OCI-LY1 (cell line): ENCODE measurements around the gene ANP32E.
"Not testable (repeated sequence)": the region's sequence is repeated elsewhere in the genome, so short reads cannot be mapped to it uniquely, and the experiment has no call there.

ENCODE experiments used
- EZH2 ChIP-seq: fragments of 200-600 bp; sonication (generic), shearing (Covaris generic); IDR thresholded peaks from 2 replicates; pipeline ENCODE4 v1.8.0; 2017; ENCODE audit warnings: borderline replicate concordance, mixed run types, mild to moderate bottlenecking, antibody characterized with exemption, low read length, moderate library complexity, mixed read lengths
- TF ChIP-seq, protein P1 (sequence below): fragments of 200-600 bp; sonication (generic), shearing (Covaris generic); IDR thresholded peaks from 2 replicates; pipeline ENCODE4 v1.5.1; 2017; ENCODE audit warnings: mild to moderate bottlenecking, antibody characterized with exemption, low read length, moderate library complexity, mixed read lengths

DNA sequence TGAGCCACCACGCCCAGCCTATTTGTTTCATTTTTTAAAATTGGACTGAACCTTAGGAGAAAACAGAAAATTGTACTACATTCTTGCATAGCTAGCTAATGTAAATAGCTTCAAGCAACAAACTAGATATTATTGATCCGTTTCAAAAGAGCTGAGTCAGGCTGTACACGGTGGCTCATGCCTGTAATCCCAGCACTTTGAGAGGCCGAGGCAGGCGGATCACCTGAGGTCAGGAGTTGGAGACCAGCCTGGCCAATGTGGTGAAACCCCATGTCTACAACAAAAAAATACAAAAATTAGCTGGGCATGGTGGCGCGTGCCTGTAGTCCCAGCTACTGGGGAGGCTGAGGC lies 49.5 kb downstream of the ANP32E start:
- not testable (repeated sequence) for TF ChIP-seq EZH2
- TF ChIP-seq, protein P1, sequence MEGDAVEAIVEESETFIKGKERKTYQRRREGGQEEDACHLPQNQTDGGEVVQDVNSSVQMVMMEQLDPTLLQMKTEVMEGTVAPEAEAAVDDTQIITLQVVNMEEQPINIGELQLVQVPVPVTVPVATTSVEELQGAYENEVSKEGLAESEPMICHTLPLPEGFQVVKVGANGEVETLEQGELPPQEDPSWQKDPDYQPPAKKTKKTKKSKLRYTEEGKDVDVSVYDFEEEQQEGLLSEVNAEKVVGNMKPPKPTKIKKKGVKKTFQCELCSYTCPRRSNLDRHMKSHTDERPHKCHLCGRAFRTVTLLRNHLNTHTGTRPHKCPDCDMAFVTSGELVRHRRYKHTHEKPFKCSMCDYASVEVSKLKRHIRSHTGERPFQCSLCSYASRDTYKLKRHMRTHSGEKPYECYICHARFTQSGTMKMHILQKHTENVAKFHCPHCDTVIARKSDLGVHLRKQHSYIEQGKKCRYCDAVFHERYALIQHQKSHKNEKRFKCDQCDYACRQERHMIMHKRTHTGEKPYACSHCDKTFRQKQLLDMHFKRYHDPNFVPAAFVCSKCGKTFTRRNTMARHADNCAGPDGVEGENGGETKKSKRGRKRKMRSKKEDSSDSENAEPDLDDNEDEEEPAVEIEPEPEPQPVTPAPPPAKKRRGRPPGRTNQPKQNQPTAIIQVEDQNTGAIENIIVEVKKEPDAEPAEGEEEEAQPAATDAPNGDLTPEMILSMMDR: not testable (repeated sequence)
